BLaER1 treated with 17β-estradiol and CSF1 and Interleukin-3, amounts not matched to agents 10 nM and 100 nM (cell line): ENCODE data around the gene CCDC136.

Source experiments
- H3K27ac ChIP-seq, 11 experiments: shearing (Covaris generic); formaldehyde crosslinking; 2 replicates each; pipeline ENCODE4 v1.8.1; 2022
- H3K27me3 ChIP-seq, 11 experiments: shearing (Covaris generic); formaldehyde crosslinking; 2 replicates each; pipeline ENCODE4 v1.8.1; 2022
- H3K36me3 ChIP-seq, 11 experiments: shearing (Covaris generic); formaldehyde crosslinking; 2 replicates each; pipeline ENCODE4 v1.8.1; 2022
- H3K4me1 ChIP-seq, 10 experiments: shearing (Covaris generic); formaldehyde crosslinking; 2 replicates each; pipeline ENCODE4 v1.8.1; 2022
- H3K4me2 ChIP-seq, 11 experiments: shearing (Covaris generic); formaldehyde crosslinking; 2 replicates each; pipeline ENCODE4 v1.8.1; 2022
- H3K4me3 ChIP-seq, 10 experiments: shearing (Covaris generic); formaldehyde crosslinking; 2 replicates each; pipeline ENCODE4 v1.8.1; 2022
- H3K9ac ChIP-seq, 11 experiments: shearing (Covaris generic); formaldehyde crosslinking; 2 replicates each; pipeline ENCODE4 v1.8.1; 2022
- H3K9me3 ChIP-seq, 11 experiments: shearing (Covaris generic); formaldehyde crosslinking; replicated peaks in 1 of 11; 2 replicates each; pipeline ENCODE4 v1.8.1; 2022
- H4K20me1 ChIP-seq, 11 experiments: shearing (Covaris generic); formaldehyde crosslinking; 2 replicates each; pipeline ENCODE4 v1.8.1; 2022
- Cebpa-rat ChIP-seq, 11 experiments: shearing (Covaris generic); IDR thresholded peaks; 2 replicates each; pipeline ENCODE4 v1.8.1; 2022

CCDC136 gene

DNA sequence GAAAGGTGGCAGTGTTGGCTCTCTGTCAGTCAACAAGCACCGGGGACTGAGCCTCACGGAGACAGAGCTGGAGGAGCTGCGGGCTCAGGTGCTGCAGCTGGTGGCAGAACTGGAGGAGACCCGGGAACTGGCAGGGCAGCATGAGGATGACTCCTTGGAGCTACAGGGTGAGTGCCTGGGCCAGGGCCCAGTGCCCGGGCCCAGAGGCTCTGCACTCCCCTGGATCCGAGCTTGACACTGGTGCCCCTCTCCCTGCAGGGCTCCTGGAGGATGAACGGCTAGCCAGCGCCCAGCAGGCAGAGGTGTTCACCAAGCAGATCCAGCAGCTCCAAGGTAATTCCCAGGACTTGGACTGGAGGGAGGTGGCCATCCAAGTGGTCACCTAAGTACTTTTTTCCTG, 2.7 kb downstream of the CCDC136 start:
- 0 out of 22 replicates have a peak overlapping the region, but pooled peaks of 1 of the 11 experiments have one; percentile 7 for H3K27ac ChIP-seq
- no peaks in the 10 kb centered on the region for H3K9me3 ChIP-seq
- no peak for TF ChIP-seq Cebpa-rat (IDR thresholded peaks at IDR 0.05)
- peaks cover 30 to 61% (median 38%) of the 10 kb centered on the region in 10 experiments for H3K4me1 ChIP-seq
- H3K36me3 ChIP-seq = peaks cover 0 to 35% (median 23%) of the 10 kb centered on the region in 11 experiments; a peak in 16 of 22 replicates
- H3K4me2 ChIP-seq = peak overlapping the region in 4 of 11 experiments; percentile 34 to 94 (median 94); a peak in 3 of 22 replicates
- H3K9ac ChIP-seq = 0 out of 22 replicates have a peak overlapping the region, but pooled peaks of 1 of the 11 experiments have one; percentile 8
- H3K4me3 ChIP-seq = no peak overlapping the region
- H4K20me1 ChIP-seq = no peaks in the 10 kb centered on the region
- peaks cover 0 to 8% (median 0%) of the 10 kb centered on the region in 11 experiments; a peak in 5 of 22 replicates for H3K27me3 ChIP-seq

DNA sequence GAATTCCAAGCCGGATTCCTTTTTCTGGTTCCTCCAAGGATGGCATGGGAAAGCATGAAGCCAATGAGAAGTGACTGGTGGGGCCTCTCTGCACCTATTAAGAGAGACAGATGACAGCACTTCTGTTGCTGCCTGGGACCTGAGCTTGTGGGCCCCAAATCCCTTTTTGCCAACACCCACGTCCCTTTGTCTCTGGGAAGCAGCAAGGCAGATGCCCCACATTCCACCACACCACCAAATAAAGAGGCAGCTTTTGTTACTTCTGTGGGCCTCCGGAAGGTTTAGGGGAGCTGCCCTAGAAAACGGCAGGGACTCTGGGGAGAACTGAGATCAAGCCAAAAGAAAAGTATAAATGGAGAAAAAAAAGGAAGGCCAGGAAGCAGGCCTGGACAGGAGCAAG, 3.4 kb downstream of the CCDC136 start:
- no peak overlapping the region for H3K4me3 ChIP-seq
- H3K9me3 ChIP-seq = no peaks in the 10 kb centered on the region
- peaks cover 0 to 5% (median 0%) of the 10 kb centered on the region in 11 experiments; a peak in 5 of 22 replicates for H3K27me3 ChIP-seq
- H4K20me1 ChIP-seq = no peaks in the 10 kb centered on the region
- H3K4me1 ChIP-seq = peaks cover 30 to 65% (median 38%) of the 10 kb centered on the region in 10 experiments
- no peak overlapping the region for H3K4me2 ChIP-seq
- TF ChIP-seq Cebpa-rat (IDR thresholded peaks at IDR 0.05) = no peak
- peak overlapping the region in 1 of 11 experiments; percentile 10; a peak in 1 of 22 replicates for H3K9ac ChIP-seq
- H3K36me3 ChIP-seq = peaks cover 0 to 37% (median 23%) of the 10 kb centered on the region in 11 experiments; a peak in 16 of 22 replicates
- no peak overlapping the region for H3K27ac ChIP-seq

DNA sequence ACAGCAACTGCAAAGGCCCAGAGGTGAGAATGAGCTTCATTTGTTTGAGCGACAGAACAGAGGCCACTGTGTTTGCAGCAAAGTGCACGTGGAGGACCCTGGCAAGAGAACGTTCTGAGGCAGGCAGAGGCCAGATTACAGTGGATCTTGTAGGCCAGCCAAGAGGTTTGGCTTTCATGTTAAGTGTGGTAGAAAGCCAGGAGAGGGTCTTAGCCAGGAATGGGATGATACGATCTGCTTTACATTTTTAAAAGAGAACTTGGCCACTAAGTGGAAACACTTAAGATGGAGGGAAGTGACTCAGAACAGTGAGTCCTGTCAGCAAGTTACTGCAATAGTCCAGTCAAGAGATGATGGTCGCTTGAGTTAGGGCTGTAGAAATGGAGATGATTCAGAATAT, 4.6 kb downstream of the CCDC136 start:
- Histone ChIP-seq H3K4me3 (no peak overlapping the region), H4K20me1 (no peaks in the 10 kb centered on the region), H3K36me3 (peaks cover 6 to 49% (median 30%) of the 10 kb centered on the region in 11 experiments; a peak in 21 of 22 replicates), H3K4me2 (peak overlapping the region in 3 of 11 experiments; percentile 12 to 67 (median 51); a peak in 6 of 22 replicates), H3K9ac (no peak overlapping the region), H3K4me1 (peaks cover 24 to 60% (median 32%) of the 10 kb centered on the region in 10 experiments), H3K9me3 (no peaks in the 10 kb centered on the region), H3K27me3 (no peaks in the 10 kb centered on the region), H3K27ac (0 out of 22 replicates have a peak overlapping the region, but pooled peaks of 1 of the 11 experiments have one; percentile 20)
- no peak for TF ChIP-seq Cebpa-rat (IDR thresholded peaks at IDR 0.05)

DNA sequence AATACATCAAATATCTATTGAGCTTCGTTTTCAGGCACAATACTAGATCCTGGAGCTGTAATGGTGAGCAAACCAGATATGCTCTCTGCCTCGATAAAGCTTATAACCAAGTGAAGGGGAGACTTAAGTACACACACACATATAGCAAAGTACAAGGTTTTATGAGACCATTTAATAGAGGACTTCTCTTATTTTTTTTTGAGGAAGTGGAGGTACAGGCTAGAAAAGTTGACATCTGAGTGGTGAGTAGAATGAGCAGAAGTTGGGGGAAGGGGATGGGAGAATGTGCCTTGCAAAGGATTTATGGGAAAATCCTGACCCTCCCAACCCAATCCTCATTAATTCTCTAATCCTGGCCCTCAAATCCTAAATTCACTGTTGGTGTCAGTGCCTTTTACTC, 7.7 kb downstream of the CCDC136 start:
- no peak for TF ChIP-seq Cebpa-rat (IDR thresholded peaks at IDR 0.05)
- H3K9me3 ChIP-seq = no peaks in the 10 kb centered on the region
- peaks cover 22 to 77% (median 58%) of the 10 kb centered on the region in 11 experiments for H3K36me3 ChIP-seq

GRCh38 chr7:128800567-128800966, 8.8 kb downstream of the CCDC136 start:
- no peak overlapping the region for H3K4me2 ChIP-seq
- no peaks in the 10 kb centered on the region for H3K9me3 ChIP-seq
- no peak for TF ChIP-seq Cebpa-rat (IDR thresholded peaks at IDR 0.05)
- H3K36me3 ChIP-seq = peaks cover 29 to 77% (median 58%) of the 10 kb centered on the region in 11 experiments
- no peaks in the 10 kb centered on the region for H3K27me3 ChIP-seq
- H3K4me1 ChIP-seq = peaks cover 0 to 30% (median 2%) of the 10 kb centered on the region in 10 experiments; a peak in 7 of 20 replicates
- no peak overlapping the region for H3K9ac ChIP-seq
- no peaks in the 10 kb centered on the region for H4K20me1 ChIP-seq
- no peak overlapping the region for H3K4me3 ChIP-seq
- no peak overlapping the region for H3K27ac ChIP-seq

More for the DNA sequence above, 7.7 kb downstream of the CCDC136 start:
- Histone ChIP-seq H3K27me3 (no peaks in the 10 kb centered on the region), H3K4me1 (peaks cover under 1 to 32% (median 5%) of the 10 kb centered on the region in 10 experiments; a peak in 15 of 20 replicates), H3K27ac (no peak overlapping the region), H3K4me2 (peak overlapping the region in 4 of 11 experiments; percentile 4 to 55 (median 40); a peak in 5 of 22 replicates), H3K4me3 (no peak overlapping the region), H3K9ac (no peak overlapping the region), H4K20me1 (no peaks in the 10 kb centered on the region)

DNA sequence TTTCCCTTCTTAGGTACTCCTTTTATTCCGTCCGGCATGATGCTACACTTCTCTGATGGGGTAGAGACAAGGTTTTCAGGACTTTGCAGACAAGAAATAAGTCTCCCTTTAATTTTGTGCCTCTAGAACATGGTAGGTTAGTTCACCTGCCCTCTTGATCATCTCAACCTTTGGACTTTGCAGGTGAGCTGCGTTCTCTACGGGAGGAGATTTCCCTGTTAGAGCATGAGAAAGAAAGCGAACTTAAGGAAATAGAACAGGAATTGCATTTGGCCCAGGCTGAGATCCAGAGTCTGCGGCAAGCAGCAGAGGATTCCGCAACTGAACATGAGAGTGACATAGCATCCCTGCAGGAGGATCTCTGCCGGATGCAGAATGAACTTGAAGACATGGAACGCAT, 9.2 kb downstream of the CCDC136 start:
- Histone ChIP-seq H3K4me1 (peaks cover 0 to 26% (median 2%) of the 10 kb centered on the region in 10 experiments; a peak in 7 of 20 replicates), H3K27ac (no peak overlapping the region), H3K9ac (no peak overlapping the region), H3K4me2 (no peak overlapping the region), H3K9me3 (no peaks in the 10 kb centered on the region), H3K27me3 (no peaks in the 10 kb centered on the region), H3K36me3 (peaks cover 34 to 77% (median 59%) of the 10 kb centered on the region in 11 experiments), H3K4me3 (no peak overlapping the region), H4K20me1 (no peaks in the 10 kb centered on the region)
- TF ChIP-seq Cebpa-rat (IDR thresholded peaks at IDR 0.05) = no peak

DNA sequence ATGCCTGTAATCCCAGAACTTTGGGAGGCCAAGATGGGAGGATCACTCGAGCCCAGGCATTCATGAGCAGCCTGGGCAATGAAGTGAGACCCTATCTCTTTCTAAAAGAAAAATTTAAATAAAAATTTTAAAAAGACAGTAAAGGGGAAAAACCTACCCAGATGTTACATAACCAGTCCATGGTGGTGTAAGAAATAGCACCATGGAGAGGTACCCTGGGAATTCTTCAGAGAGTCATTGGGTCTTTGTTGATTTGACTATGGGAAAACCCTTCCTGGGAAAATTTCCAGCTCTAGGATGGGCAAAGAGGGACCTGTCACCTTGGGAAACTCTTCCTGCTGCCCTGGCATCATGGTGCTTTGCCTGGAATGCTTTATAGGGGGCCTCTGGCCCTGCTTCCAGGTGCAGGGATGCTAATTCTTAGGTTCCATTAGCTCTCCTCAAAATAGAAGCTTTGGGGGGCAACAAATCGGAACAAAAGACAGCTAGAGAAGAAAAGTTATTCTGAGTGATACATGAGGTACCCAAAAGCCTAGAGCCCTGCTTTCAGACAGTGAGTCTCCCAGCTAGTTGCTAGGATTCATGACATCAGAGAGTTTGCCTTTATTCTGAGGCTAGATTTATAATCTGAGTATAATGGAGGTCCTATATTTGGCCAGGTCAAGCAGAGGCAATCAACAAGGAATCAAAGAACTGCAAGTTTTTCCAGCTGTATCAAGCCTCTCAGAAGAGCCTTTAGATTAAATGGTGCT, 10.1 kb downstream of the CCDC136 start:
- Histone ChIP-seq H3K27me3 (no peaks in the 10 kb centered on the region), H3K4me3 (no peak overlapping the region), H3K4me2 (no peak overlapping the region), H3K36me3 (peaks cover 42 to 86% (median 67%) of the 10 kb centered on the region in 11 experiments), H3K9ac (no peak overlapping the region), H3K27ac (no peak overlapping the region), H3K9me3 (no peaks in the 10 kb centered on the region), H4K20me1 (0 out of 22 replicates have a peak, but pooled peaks cover 0 to 4% (median 0%) of the 10 kb centered on the region in 11 experiments), H3K4me1 (peaks cover 0 to 18% (median 2%) of the 10 kb centered on the region in 10 experiments; a peak in 7 of 20 replicates)
- no peak for TF ChIP-seq Cebpa-rat (IDR thresholded peaks at IDR 0.05)

DNA sequence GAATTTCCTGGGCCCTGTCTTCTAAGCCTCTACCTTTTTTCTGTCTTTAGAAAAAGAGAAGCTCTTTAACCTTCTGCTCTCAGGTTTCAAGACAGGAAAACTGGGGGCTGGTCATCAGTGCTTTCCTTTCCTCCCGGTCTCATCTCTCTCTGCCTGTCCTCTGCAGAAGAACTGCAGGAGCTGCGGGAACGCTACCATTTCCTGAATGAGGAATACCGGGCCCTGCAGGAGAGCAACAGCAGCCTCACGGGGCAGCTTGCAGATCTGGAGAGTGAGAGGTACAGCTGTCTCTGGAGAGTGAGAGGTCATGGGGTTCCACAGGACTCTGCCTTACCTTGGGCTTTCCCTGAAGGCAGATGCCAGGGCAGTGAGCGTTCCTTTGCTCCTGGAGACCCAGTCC, 12.7 kb downstream of the CCDC136 start:
- peaks cover 0 to 4% (median under 1%) of the 10 kb centered on the region in 10 experiments; a peak in 7 of 20 replicates for H3K4me1 ChIP-seq
- no peak for TF ChIP-seq Cebpa-rat (IDR thresholded peaks at IDR 0.05)
- no peak overlapping the region for H3K27ac ChIP-seq
- H3K4me2 ChIP-seq = no peak overlapping the region
- H3K4me3 ChIP-seq = no peak overlapping the region
- 0 out of 22 replicates have a peak, but pooled peaks cover 0 to 4% (median 0%) of the 10 kb centered on the region in 11 experiments for H4K20me1 ChIP-seq
- no peaks in the 10 kb centered on the region for H3K27me3 ChIP-seq
- no peak overlapping the region for H3K9ac ChIP-seq
- peaks cover 54 to 90% (median 84%) of the 10 kb centered on the region in 11 experiments for H3K36me3 ChIP-seq
- H3K9me3 ChIP-seq = no peaks in the 10 kb centered on the region

GRCh38 chr7:128805225-128805624, 13.5 kb downstream of the CCDC136 start:
- Histone ChIP-seq H3K4me2 (no peak overlapping the region), H3K9me3 (no peaks in the 10 kb centered on the region), H3K27ac (no peak overlapping the region), H3K9ac (no peak overlapping the region), H3K4me3 (no peak overlapping the region), H3K4me1 (peaks cover 0 to 7% (median 4%) of the 10 kb centered on the region in 10 experiments; a peak in 2 of 20 replicates), H3K36me3 (peaks cover 54 to 97% (median 89%) of the 10 kb centered on the region in 11 experiments), H3K27me3 (no peaks in the 10 kb centered on the region), H4K20me1 (0 out of 22 replicates have a peak, but pooled peaks cover 0 to 4% (median 0%) of the 10 kb centered on the region in 11 experiments)
- no peak for TF ChIP-seq Cebpa-rat (IDR thresholded peaks at IDR 0.05)
